Measurements from ENCODE around the gene CFTR. TPM values are rescaled to one million over a fixed set of nuclear protein-coding genes. Genes with fewer than 3 reads are reported as not detected.
"Not testable (repeated sequence)": the region's sequence is repeated elsewhere in the genome, so short reads cannot be mapped to it uniquely, and the experiment has no call there.

CFTR gene
- total RNA-seq, 1 donor from 2014 or later, result 0.18 TPM

GRCh38 chr7:117505238-117505637, 25.4 kb downstream of the CFTR start:
- DNase-seq (ENCODE audit: low spot score), result no peak
- no peaks in the 10 kb centered on the region for H3K9me3 Mint-ChIP-seq (ENCODE audit: unreplicated experiment)
- no peaks in the 10 kb centered on the region for H3K27me3 Mint-ChIP-seq (ENCODE audit: unreplicated experiment)
- H3K36me3 Mint-ChIP-seq (ENCODE audit: low read depth, unreplicated experiment), result no peaks in the 10 kb centered on the region
- no peak overlapping the region for H3K4me3 Mint-ChIP-seq (ENCODE audit: unreplicated experiment)
- H3K4me1 Mint-ChIP-seq (ENCODE audit: unreplicated experiment), result no peaks in the 10 kb centered on the region
- no peak for TF ChIP-seq CTCF (IDR thresholded peaks at IDR 0.05; ENCODE audit: unreplicated experiment)
- no peak overlapping the region for H3K27ac Mint-ChIP-seq (ENCODE audit: unreplicated experiment)

DNA sequence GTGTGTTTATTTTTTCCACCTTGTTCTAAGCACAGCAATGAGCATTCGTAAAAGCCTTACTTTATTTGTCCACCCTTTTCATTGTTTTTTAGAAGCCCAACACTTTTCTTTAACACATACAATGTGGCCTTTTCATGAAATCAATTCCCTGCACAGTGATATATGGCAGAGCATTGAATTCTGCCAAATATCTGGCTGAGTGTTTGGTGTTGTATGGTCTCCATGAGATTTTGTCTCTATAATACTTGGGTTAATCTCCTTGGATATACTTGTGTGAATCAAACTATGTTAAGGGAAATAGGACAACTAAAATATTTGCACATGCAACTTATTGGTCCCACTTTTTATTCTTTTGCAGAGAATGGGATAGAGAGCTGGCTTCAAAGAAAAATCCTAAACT, 28.9 kb downstream of the CFTR start:
- no peaks in the 10 kb centered on the region for H3K36me3 Mint-ChIP-seq (ENCODE audit: low read depth, unreplicated experiment)
- H3K27ac Mint-ChIP-seq (ENCODE audit: unreplicated experiment), result no peak overlapping the region
- no peaks in the 10 kb centered on the region for H3K4me1 Mint-ChIP-seq (ENCODE audit: unreplicated experiment)
- DNase-seq (ENCODE audit: low spot score), result no peak
- H3K4me3 Mint-ChIP-seq (ENCODE audit: unreplicated experiment), result no peak overlapping the region
- TF ChIP-seq CTCF (IDR thresholded peaks at IDR 0.05; ENCODE audit: unreplicated experiment), result no peak
- H3K27me3 Mint-ChIP-seq (ENCODE audit: unreplicated experiment), result peaks cover under 1% of the 10 kb centered on the region
- no peaks in the 10 kb centered on the region for H3K9me3 Mint-ChIP-seq (ENCODE audit: unreplicated experiment)

DNA sequence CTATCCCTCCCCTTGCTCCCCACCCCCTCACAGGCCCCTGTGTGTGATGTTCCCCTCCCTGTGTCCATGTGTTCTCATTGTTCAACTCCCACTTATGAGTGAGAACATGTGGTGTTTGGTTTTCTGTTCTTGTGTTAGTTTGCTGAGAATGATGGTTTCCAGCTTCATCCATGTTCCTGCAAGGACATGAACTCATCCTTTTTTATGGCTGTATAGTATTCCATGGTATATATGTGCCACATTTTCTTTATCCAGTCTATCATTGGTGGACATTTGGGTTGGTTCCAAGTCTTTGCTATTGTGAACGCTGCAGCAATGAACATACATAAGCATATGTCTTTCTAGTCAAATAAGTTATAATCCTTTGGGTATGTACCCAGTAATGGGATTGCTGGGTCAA, 37.4 kb downstream of the CFTR start:
- not testable (repeated sequence) for H3K4me1 Mint-ChIP-seq (ENCODE audit: unreplicated experiment); H3K27ac Mint-ChIP-seq (ENCODE audit: unreplicated experiment); H3K27me3 Mint-ChIP-seq (ENCODE audit: unreplicated experiment); DNase-seq (ENCODE audit: low spot score); H3K36me3 Mint-ChIP-seq (ENCODE audit: low read depth, unreplicated experiment); H3K9me3 Mint-ChIP-seq (ENCODE audit: unreplicated experiment); H3K4me3 Mint-ChIP-seq (ENCODE audit: unreplicated experiment)

DNA sequence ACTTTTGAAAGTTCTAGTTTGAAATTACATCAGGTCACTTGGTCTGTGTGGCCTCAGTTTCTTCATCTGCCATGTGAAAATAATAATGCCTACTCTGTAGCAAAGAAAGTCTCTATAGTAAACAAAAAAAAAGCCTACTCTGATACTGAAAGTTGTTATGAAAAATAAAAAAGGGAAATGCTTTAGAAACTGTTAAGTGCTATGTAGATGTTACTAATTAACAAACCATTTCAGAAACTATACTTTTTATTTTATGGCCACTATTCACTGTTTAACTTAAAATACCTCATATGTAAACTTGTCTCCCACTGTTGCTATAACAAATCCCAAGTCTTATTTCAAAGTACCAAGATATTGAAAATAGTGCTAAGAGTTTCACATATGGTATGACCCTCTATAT, 50.6 kb downstream of the CFTR start:
- Mint-ChIP-seq H3K9me3 (ENCODE audit: unreplicated experiment) (no peaks in the 10 kb centered on the region), H3K4me3 (ENCODE audit: unreplicated experiment) (no peak overlapping the region), H3K27me3 (ENCODE audit: unreplicated experiment) (no peaks in the 10 kb centered on the region), H3K27ac (ENCODE audit: unreplicated experiment) (no peak overlapping the region), H3K4me1 (ENCODE audit: unreplicated experiment) (no peaks in the 10 kb centered on the region), H3K36me3 (ENCODE audit: low read depth, unreplicated experiment) (no peaks in the 10 kb centered on the region)
- no peak for TF ChIP-seq CTCF (IDR thresholded peaks at IDR 0.05; ENCODE audit: unreplicated experiment)
- no peak for DNase-seq (ENCODE audit: low spot score)

DNA sequence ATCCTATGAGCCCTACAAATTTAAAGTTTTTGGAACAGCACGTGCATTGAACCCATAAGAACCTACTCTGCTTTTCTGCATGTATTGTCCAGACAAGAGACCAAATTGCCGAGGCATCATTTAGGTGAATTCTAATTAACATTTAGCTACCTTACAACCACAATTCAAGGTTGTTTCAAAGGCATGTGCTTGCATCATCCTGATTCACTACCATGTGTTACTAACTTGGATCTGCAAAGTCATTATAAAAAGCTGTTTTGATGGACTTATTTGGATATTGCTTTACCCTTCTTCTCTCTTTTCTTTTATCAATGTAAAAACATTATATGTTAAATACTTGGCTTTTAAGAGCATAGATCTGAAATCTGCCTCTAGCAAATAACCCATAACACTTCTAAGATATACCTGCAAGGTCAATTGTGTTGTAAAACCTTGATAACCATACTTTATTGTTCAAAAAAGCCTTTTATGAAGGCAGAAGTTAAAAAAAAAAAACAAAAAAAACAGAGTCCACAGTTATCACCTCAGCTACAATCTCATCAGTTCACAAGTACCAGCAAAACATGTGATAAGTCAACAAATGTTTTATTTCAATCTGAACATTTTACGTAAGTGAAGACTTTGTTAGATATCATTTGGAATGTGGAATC, 51.9 kb downstream of the CFTR start:
- no peak overlapping the region for H3K27ac Mint-ChIP-seq (ENCODE audit: unreplicated experiment)
- no peaks in the 10 kb centered on the region for H3K9me3 Mint-ChIP-seq (ENCODE audit: unreplicated experiment)
- no peaks in the 10 kb centered on the region for H3K4me1 Mint-ChIP-seq (ENCODE audit: unreplicated experiment)
- no peak for DNase-seq (ENCODE audit: low spot score)
- TF ChIP-seq CTCF (IDR thresholded peaks at IDR 0.05; ENCODE audit: unreplicated experiment), result no peak
- no peak overlapping the region for H3K4me3 Mint-ChIP-seq (ENCODE audit: unreplicated experiment)
- H3K36me3 Mint-ChIP-seq (ENCODE audit: low read depth, unreplicated experiment), result no peaks in the 10 kb centered on the region
- H3K27me3 Mint-ChIP-seq (ENCODE audit: unreplicated experiment), result no peaks in the 10 kb centered on the region
